Measurements from ENCODE around the gene HS3ST3A1.

- no peak for TF ChIP-seq POLR2A (IDR thresholded peaks at IDR 0.05)
- TF ChIP-seq CTCF (IDR thresholded peaks at IDR 0.05): no peak
These were observed 32.2 kb downstream of the HS3ST3A1 start for GRCh38 chr17:13569398-13570123.

All from vagina (tissue), 2 donors.